22Rv1 (cell line): ENCODE measurements around the gene PCED1B.
"Not testable (repeated sequence)": the region's sequence is repeated elsewhere in the genome, so short reads cannot be mapped to it uniquely, and the experiment has no call there.

Source experiments
- H3K27ac ChIP-seq: fragments of 450-650 bp; 2 replicates; pipeline ENCODE4 v1.5.1; 2017
- ZFX ChIP-seq: fragments of 450-650 bp; IDR thresholded peaks from 2 replicates; pipeline ENCODE4 v1.6.1; 2017; ENCODE audit warnings: antibody characterized with exemption, borderline replicate concordance
- TF ChIP-seq, protein P1 (sequence below): fragments of 450-650 bp; IDR thresholded peaks from 2 replicates; pipeline ENCODE4 v1.5.1; 2017; ENCODE audit warnings: mild to moderate bottlenecking

The PCED1B gene

DNA sequence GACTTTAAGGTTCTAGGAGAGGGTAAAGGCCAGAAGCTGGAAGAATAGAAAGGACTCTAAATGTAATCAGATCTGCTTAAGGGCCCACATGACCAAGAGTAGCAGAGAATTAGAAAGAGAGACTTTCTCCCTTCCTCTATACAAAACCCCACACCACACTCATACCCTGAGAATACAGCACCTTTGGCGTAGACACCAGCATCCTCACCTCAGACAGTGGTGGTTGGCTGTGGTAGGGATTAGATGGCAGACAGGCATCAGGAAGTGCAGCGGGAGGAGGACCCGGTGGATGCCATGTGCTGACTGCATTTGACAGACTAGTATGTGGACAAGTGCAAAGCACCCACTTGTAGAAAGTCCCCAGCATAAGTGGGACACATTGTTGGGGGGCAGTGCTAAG, 98.6 kb downstream of the PCED1B start:
- H3K27ac ChIP-seq, result no peak overlapping the region
- no peak for TF ChIP-seq ZFX
- TF ChIP-seq, protein P1, sequence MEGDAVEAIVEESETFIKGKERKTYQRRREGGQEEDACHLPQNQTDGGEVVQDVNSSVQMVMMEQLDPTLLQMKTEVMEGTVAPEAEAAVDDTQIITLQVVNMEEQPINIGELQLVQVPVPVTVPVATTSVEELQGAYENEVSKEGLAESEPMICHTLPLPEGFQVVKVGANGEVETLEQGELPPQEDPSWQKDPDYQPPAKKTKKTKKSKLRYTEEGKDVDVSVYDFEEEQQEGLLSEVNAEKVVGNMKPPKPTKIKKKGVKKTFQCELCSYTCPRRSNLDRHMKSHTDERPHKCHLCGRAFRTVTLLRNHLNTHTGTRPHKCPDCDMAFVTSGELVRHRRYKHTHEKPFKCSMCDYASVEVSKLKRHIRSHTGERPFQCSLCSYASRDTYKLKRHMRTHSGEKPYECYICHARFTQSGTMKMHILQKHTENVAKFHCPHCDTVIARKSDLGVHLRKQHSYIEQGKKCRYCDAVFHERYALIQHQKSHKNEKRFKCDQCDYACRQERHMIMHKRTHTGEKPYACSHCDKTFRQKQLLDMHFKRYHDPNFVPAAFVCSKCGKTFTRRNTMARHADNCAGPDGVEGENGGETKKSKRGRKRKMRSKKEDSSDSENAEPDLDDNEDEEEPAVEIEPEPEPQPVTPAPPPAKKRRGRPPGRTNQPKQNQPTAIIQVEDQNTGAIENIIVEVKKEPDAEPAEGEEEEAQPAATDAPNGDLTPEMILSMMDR, result no peak

DNA sequence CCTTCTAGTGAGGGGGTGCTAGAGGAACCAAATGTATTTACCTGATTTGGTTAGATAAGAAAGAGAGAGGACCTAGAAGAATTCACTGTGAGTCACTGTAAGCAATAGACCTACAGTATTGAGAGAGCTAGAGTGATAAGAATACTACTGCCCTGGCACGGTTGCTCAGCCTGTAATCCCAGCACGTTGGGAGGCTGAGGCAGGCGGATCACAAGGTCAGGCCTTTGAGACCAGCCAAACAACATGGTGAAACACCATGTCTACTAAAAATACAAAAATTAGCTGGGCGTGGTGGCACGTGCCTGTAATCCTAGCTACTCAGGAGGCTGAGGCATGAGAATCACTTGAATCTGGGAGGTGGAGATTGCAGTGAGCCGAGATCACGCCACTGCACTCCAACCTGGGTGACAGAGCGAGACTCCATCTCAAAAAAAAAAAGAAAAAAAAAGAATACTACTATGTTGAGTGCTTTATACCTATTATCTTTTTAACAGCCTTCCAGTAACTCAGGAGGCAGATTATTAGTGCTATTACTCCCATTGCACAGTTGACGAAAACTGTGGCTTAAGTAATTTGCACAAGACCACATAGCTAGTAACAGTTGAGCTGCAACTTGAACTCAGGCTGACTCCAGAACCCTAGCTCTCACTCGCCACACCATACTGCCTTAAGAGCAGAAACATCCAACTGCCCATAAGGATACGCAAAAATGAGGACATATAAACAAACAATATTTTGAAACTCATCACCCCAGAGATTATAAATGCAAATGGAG, 102.9 kb downstream of the PCED1B start:
- H3K27ac ChIP-seq, result not testable (repeated sequence)

DNA sequence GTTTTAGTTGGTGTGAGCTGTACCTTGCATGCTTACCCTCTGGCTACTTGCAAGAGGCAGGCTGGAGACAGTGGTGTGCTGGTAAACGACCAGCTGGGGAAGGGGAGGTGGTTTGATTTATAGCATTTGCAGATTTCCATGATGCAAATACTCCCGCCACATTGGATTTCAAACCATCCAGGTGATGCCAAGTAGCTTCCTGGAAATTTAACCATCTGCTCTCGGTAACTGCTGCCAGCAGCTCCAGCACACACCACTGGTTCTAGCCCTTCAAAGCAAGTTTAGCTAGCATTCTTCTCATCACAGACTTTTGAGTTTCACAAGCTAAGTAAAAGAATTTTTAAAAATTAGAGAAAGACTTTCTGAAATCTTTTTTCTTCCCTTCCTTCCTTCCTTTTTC, 104.8 kb downstream of the PCED1B start:
- no peak overlapping the region for H3K27ac ChIP-seq
- TF ChIP-seq, protein P1, result no peak
- TF ChIP-seq ZFX, result no peak

DNA sequence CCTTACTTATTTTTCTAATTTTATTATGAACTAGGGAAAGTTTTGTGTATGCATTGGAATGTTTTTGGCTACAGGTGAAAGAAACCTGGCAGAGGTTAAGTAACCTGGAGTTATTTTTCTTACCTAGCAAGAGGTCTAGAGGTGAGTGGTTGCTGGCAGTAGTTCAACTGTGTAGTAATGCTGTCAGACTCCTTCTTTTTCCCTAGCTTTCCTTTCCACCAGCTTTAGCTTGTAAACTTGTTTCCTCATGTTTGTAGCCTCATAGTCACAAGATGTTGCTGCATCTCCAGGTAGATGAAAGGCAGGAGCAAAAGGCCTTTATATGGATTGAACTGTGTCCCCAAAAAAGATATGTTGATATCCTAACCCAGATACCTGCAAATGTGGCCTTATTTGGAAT, 105.4 kb downstream of the PCED1B start:
- H3K27ac ChIP-seq, result no peak overlapping the region
- TF ChIP-seq, protein P1, result no peak

DNA sequence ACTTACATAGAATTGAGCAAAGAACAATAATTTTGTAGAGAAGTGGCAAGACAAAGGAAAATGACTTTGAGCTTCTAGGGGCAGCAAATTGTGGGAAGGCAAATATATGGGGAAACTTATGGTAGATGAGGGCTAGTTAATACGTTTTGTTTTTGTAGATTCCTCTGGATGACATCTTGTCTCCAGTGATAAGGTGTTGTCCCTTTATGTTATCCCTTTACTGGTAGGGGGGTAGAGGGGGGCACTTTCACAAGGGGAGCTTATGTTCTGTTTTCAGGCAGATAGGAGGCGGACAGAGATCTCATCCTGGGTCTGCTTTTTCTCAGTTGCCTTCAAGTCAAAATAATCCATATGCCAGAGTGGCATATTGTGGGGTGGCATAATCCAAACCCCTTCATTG, 106.8 kb downstream of the PCED1B start:
- no peak for TF ChIP-seq ZFX
- TF ChIP-seq, protein P1, result no peak
- H3K27ac ChIP-seq, result no peak overlapping the region

DNA sequence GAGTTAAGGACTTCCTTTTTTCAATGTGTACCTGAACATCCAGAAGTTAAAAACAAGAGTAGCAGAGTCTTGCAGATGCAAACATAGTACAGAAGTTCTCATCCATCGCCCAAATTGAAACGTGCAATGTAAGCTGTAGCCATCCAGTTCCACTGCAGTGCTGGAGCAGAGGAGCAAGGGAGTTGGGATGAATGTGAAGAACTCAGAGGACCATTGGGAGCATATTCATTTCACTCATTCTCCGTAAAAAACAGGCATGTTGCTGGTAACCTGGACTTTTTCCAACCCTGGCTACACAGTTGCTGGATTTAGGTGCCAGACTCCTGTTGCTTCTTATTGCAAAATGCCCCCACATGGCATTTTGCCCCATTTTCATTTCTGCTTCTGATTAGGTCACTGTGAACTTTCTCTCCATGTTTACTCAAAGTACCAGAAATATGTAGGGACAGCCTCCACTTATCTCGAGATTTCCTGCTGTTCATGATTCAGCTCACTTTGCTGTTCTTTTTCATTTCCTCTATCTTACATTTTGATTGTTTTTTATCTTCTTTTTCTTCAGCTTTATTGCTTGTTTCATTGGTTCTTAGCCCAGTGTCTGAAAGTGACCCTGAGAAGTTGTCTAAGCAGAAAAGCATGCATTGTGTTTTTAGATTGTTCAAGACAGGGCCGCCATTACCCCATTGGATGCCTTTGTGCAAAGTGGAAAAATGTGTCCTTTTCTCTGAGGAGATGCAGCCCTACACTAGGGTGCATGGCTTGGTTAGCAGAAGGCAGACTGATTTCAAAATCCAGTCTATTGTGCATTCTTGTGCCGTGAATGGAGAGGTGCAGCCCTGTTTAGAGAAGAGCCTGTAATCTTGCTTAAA, 109.4 kb downstream of the PCED1B start:
- TF ChIP-seq, protein P1, result no peak
- no peak for TF ChIP-seq ZFX
- no peak overlapping the region for H3K27ac ChIP-seq

DNA sequence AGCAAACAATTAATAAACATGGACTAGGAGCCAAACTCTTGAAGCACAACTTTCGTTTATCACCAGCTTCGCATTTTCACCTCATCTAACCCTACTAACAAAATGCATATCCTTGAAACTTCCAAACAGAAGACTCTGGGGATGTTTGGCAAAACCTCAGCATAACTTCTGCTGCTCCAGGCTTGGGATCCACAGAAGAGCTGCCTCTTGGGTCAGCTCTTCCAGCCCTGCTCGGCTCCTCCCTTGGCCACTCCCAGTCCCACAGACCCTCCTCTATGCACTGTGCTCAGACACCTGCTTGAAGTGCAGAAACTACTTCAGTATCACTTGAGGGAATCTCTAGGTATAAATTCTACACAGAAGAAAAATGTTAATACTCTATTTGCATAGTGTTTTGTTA, 110.3 kb downstream of the PCED1B start:
- TF ChIP-seq, protein P1, result no peak
- no peak for TF ChIP-seq ZFX
- H3K27ac ChIP-seq, result no peak overlapping the region
